NB4 (cell line): ENCODE results near the gene PSMD9.

Source experiments
- CTCF ChIP-seq: IDR thresholded peaks from one replicate; pipeline ENCODE4 v1.5.1; 2012; ENCODE audit warnings: low read depth, low read length
- POLR2A ChIP-seq: IDR thresholded peaks from 2 replicates; pipeline ENCODE4 v1.6.1; 2011; ENCODE audit warnings: mild to moderate bottlenecking; ENCODE audit not compliant: insufficient read length; ENCODE audit errors: extremely low read depth

DNA sequence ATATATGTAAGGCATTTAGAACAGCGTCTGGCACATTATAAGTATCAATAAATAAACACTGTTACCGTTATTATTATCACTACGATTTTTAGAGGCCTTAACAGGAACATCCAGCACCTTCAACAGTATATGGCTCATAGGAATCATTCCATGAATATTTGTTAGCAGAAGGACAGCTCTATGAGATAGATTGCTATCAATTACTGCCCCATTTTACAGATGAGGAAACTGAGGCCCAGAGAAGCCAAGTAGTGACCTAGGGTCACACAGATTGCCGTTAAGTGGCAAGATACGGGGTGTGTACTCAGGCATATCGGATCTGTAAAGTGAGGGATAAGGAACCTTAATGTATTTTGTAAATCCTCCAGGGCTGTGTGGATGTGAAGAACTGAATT, 510 bp upstream of the PSMD9 start:
- TF ChIP-seq CTCF (no peak), POLR2A (no peak)
